BE2C (cell line): ENCODE data around the gene SPAG16.

ENCODE experiments used
- DNase-seq: peaks from one replicate; pipeline ENCODE4 v3.0.0-alpha.2; 2020
- H3K27me3 ChIP-seq: fragments of 250-450 bp; sonication (Bioruptor Pico); 2 replicates; pipeline ENCODE4 v1.5.1; 2020; ENCODE audit warnings: mild to moderate bottlenecking
- H3K36me3 ChIP-seq: fragments of 250-450 bp; sonication (Bioruptor Pico); 2 replicates; pipeline ENCODE4 v1.5.1; 2020; ENCODE audit warnings: mild to moderate bottlenecking
- H3K4me1 ChIP-seq: fragments of 250-450 bp; sonication (Bioruptor Pico); 2 replicates; pipeline ENCODE4 v1.5.1; 2020
- H3K4me3 ChIP-seq: 2 replicates; pipeline ENCODE4 v1.5.1; 2011; ENCODE audit warnings: low read depth, low read length
- H3K9me3 ChIP-seq: fragments of 250-450 bp; sonication (Bioruptor Pico); 2 replicates; pipeline ENCODE4 v1.5.1; 2020
- TF ChIP-seq, protein P1 (sequence below): IDR thresholded peaks from 2 replicates; pipeline ENCODE4 v1.5.1; 2012; ENCODE audit warnings: mild to moderate bottlenecking, low read depth, low read length

SPAG16 gene

DNA sequence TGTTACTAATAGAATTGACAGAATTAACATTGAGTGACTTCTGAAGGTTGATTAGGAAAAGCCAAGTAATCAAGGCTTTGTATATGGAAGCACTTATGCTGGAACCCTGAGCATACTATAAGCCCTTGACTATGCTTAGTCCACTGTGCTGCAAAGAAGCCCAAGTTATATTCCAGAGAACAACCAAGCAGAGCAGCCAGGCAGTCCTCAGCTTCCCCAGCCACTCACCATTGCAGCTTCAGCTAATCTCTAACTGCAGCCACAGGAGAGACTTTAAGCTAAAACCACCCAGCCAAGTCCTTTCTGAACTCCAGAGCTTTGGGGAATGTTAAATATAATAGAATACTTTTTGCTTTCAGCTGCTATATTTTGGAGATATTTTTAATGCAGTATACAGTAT, 962.2 kb downstream of the SPAG16 start:
- no peaks in the 10 kb centered on the region for H3K27me3 ChIP-seq

DNA sequence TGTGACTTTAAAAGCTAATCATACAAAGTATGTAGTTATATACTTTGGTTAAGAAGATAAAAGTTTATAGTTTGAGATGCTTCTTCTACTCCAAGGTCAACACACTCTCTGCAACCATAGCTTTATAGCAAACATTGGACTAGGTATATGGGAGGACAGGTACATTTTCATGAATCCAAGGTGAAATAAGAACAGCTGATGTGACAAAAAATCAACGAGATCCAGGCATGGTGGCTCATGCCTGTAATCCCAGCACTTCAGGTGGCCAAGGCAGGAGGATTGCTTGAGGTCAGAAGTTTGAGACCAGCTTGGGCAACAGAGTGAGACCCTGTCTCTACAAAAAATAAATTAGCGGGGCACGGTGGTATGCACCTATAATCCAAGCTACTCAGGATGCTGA, 963.3 kb downstream of the SPAG16 start:
- no peak for DNase-seq
- no peak overlapping the region for H3K4me3 ChIP-seq
- no peaks in the 10 kb centered on the region for H3K36me3 ChIP-seq
- no peaks in the 10 kb centered on the region for H3K27me3 ChIP-seq
- TF ChIP-seq, protein P1, sequence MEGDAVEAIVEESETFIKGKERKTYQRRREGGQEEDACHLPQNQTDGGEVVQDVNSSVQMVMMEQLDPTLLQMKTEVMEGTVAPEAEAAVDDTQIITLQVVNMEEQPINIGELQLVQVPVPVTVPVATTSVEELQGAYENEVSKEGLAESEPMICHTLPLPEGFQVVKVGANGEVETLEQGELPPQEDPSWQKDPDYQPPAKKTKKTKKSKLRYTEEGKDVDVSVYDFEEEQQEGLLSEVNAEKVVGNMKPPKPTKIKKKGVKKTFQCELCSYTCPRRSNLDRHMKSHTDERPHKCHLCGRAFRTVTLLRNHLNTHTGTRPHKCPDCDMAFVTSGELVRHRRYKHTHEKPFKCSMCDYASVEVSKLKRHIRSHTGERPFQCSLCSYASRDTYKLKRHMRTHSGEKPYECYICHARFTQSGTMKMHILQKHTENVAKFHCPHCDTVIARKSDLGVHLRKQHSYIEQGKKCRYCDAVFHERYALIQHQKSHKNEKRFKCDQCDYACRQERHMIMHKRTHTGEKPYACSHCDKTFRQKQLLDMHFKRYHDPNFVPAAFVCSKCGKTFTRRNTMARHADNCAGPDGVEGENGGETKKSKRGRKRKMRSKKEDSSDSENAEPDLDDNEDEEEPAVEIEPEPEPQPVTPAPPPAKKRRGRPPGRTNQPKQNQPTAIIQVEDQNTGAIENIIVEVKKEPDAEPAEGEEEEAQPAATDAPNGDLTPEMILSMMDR, result no peak
- no peaks in the 10 kb centered on the region for H3K9me3 ChIP-seq
- no peaks in the 10 kb centered on the region for H3K4me1 ChIP-seq

More for the DNA sequence above, 962.2 kb downstream of the SPAG16 start:
- TF ChIP-seq, protein P1, result no peak
- DNase-seq, result no peak
- H3K9me3 ChIP-seq, result no peaks in the 10 kb centered on the region
- no peaks in the 10 kb centered on the region for H3K36me3 ChIP-seq
- H3K4me1 ChIP-seq, result no peaks in the 10 kb centered on the region
- H3K4me3 ChIP-seq, result no peak overlapping the region

DNA sequence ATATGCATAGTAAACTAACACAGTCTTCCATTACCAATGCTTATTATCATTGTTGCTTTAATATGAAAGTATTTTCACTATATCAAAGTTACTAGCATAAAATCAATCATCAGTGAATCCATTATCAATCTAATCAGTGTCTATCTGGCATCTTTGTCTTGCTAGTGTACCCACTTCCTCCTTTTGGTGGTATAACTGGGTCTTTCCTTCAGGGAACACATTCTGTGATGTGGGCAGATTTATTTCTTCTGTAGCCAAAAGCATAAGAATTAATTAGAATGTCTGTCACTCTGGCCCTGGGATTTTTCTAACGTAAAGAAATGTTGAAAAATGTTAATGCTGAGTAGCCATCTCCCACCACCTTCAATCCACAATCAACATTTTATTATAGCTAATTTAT, 970.8 kb downstream of the SPAG16 start:
- TF ChIP-seq, protein P1, result no peak
- H3K4me3 ChIP-seq, result no peak overlapping the region
- H3K27me3 ChIP-seq, result no peaks in the 10 kb centered on the region
- no peak for DNase-seq
- H3K4me1 ChIP-seq, result no peaks in the 10 kb centered on the region
- H3K9me3 ChIP-seq, result no peaks in the 10 kb centered on the region
- H3K36me3 ChIP-seq, result no peaks in the 10 kb centered on the region

DNA sequence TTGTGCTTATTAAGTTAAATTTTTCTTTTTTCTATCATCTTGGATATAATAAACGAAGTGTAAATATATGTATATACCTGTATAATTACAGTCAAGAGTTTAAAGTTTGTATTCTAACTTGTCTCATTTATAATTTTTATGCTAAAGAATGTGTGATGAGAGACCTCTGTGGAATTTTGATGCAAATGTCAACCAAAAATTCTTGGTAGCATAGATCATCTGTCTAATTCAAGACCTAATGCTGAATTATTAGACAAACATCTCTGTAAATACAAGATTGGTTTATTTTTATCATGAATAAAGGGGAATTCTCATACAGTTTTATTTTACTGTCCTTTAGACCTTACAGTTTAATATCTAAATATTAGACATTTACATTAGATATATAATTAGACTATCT, 977.4 kb downstream of the SPAG16 start:
- no peak overlapping the region for H3K4me3 ChIP-seq
- TF ChIP-seq, protein P1, result no peak
- no peaks in the 10 kb centered on the region for H3K36me3 ChIP-seq
- no peaks in the 10 kb centered on the region for H3K4me1 ChIP-seq
- no peak for DNase-seq
- H3K27me3 ChIP-seq, result no peaks in the 10 kb centered on the region
- no peaks in the 10 kb centered on the region for H3K9me3 ChIP-seq

DNA sequence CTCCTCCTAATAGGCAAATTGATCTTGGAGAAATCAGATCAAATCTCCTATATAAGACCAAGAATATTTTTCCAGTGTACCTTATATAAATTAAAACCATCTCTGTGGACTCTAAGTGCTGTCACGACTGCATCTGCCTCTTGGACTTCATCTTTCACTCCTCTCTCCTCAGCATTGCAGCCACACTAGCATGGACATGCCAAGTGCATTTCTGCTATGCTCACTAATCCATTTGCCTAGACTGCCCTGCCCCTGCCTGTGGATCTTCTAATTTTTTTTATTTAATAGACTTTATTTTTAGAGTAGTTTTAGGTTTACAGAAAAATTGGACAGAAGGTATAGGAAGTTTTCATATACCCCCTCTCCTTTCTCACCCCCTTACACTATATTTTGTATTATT, 979.9 kb downstream of the SPAG16 start:
- H3K9me3 ChIP-seq, result no peaks in the 10 kb centered on the region
- no peaks in the 10 kb centered on the region for H3K4me1 ChIP-seq
- no peaks in the 10 kb centered on the region for H3K36me3 ChIP-seq
- no peaks in the 10 kb centered on the region for H3K27me3 ChIP-seq
- no peak for DNase-seq
- TF ChIP-seq, protein P1, result no peak
- H3K4me3 ChIP-seq, result no peak overlapping the region

DNA sequence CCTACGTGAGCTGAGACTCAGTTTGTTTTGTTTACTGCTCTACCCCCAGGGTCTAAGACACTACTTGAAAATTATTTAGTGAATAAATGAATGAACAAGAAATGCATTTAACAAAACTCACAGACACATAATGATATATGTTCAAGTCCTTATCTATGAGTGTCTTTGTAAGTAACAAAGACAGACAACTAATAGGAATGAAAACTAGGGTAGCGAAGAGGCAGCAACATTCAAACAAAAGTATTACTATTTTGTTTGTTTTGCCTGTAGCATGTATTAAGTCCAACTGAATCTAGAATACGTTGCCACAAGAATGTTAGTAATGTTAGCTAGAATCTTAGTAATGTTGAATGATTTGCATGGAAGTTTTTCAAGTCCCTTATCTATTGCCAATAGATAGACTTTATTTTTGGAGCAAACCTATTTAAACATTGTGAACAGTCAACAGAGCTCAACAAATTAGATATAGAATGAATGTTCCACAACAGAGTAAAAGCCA, 981.8 kb downstream of the SPAG16 start:
- no peaks in the 10 kb centered on the region for H3K4me1 ChIP-seq
- H3K36me3 ChIP-seq, result no peaks in the 10 kb centered on the region
- no peaks in the 10 kb centered on the region for H3K27me3 ChIP-seq
- TF ChIP-seq, protein P1, result no peak
- DNase-seq, result no peak
- H3K9me3 ChIP-seq, result no peaks in the 10 kb centered on the region
- no peak overlapping the region for H3K4me3 ChIP-seq
